NCI-H526 treated with DMSO at 0.1 percent for 48 hours (cell line): ENCODE measurements around the gene CPA5.

ENCODE experiments used
- DNase-seq: peaks from one replicate; lab custom pipeline; 2025; lab: John Stamatoyannopoulos, UW

Gene CPA5

DNA sequence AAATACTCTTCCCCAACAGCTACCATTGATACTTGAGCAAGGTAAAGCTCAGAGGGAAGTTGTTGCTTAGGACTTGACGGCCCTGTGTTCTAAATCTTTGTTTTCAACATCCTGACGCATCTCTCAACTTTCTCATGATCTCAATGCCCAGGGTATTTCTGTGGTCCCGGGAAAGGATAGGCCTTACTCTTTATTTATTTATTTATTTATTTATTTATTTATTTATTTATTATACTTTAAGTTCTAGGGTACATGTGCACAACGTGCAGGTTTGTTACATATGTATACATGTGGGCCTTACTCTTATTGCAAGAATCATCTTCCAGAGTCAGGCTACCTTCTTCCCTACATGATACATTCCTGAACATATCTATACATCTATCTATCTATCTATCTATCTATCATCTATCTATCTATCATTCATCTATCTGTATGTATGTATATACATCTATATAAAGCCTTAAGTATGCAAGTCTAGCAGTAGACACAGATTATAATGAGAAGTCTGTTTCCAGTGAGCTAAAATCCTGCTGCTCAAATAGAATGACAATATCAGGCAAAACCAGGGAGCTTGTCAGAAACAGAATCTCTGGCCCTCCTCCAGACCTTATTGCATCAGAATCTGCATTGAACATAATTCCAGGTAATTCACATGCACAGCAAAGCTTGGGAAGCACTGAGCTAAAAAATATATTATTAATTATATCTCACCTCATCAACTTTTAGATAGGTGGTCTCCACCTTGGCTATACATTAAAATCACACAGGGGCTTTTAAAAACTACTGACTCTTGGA lies 12.2 kb upstream of the CPA5 start:
- no peak for DNase-seq

DNA sequence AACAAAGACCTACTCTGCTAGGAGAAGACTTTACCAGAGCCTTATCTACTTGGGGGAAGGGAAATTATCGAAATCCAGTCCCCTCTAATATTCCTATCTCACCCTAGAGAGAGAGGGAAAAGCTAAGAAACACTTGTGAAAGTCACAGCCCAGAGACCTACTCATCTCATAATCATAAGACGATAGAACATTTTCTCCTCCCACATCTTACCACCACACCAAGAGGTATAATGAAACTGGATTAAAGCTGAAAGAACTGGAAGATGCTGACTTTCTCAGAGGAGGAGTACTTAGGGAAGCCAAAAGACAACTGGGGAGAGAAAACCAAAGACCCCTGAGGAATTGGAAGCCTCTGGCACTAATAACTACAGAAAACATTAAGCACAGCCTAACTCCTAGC lies 10.8 kb upstream of the CPA5 start:
- no peak for DNase-seq

DNA sequence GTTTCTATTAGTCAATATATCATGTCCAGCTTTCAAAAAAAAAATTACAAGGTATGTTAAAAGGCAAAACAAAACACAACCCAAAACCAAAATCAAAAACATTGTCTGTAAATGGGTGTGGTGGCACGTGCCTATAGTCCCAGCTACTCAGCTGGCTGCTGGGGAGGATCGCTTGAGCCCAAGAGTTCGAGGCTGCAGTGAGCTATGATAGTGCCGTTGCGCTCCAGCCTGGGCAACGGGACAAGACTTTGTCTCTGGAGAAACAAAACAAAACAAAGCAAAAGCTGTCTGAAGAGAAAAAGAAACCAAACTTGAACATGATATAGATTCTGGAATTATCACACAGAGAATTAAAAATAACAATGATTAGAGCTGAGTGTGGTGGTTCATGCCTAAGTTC lies 10.3 kb upstream of the CPA5 start:
- no peak for DNase-seq

DNA sequence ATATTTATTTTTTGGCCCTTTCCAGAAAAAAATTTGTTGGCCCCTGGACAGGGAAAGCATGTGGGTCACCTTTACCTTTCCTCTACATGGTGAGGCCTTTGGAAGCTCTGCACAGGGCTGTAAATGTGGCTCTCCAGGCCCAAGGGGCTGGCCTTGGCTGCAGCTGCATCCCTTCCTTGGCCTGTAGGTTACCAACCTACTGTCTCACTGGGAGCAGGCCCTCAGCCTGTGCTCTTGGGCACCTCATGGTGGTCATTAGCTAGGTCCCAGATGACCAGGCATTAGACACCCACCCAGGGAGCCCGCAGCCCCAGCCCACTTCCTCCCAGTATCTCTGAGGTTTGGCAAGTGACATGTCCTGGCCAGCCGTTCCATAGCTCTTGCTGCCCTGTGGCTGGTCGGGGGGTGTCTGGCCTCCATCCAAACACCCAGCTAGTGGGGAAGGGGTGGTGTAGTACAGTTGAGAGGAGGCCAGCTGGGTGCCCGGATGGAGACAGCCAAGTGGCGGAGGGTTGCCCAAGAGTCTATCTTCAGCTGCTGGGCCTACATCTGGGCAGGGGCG lies 7.1 kb upstream of the CPA5 start:
- no peak for DNase-seq

DNA sequence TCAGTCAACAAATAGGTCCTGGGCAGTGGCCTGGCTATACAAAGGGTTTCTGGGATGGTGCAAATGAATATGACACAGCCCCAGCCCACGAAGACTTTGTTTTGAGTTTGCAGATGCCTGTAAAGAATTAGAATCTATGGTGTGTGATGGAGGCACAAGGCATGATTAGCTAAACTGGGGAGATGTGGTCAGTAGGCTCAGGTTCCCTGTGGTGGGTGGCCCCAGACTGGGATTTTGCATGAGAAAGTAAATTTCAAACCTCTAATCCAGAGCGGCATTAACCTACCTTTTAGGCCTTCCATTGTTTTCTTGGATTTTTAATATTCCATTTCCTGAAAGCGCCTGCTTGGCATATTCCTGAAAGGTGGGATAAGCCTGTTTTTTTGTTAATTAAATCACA lies 6.4 kb upstream of the CPA5 start:
- DNase-seq: no peak

DNA sequence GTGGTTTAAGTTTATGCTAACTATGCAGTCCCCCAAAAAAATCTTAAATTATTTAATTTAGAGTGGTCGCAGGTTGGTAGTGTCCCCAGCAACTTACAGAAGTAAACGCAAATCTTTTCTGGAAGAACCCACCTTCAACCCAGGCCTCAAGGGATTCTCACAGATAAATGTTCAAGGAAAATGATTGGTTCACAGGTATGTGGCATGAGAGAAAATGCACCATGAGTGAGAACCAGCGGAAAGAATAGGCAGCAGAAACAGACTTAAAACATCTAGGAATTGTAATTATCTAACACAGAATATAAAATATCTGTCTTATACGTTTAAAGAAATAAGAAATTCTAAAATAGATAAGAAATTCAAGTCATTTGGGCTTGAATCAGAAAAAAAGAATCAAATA lies 2.7 kb upstream of the CPA5 start:
- no peak for DNase-seq

DNA sequence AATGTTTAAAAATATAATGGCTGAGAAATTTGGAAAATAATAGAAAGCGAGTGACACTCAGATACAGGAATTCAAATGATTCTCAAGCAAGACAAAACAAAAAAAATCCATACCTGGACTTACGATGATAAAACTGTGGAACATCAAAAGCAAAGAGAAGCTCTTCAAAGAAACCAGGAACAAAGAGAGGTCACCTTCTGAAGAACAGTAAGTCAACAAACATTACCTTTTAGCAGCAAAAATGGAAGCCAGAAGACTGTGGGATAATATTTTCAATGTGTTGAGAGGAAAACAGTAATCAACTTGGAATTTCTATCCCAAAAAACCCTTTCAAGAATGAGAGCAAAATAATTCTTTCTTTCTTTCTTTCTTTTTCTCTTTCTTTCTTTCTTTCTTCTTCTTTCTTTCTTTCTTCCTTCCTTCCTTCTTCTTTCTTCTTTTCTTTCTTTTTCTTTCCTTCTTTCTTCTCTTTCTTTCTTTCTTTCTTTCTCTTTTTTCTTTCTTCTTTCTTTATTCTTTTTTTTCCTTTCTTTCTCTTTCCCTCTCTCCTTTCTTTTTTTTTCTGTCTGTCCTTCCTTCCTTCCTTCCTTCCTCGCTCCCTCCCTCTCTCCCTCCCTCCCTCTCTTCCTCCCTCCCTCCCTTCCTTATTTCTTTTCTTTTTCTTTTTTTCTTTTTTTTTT lies 1.8 kb upstream of the CPA5 start:
- DNase-seq: no peak

DNA sequence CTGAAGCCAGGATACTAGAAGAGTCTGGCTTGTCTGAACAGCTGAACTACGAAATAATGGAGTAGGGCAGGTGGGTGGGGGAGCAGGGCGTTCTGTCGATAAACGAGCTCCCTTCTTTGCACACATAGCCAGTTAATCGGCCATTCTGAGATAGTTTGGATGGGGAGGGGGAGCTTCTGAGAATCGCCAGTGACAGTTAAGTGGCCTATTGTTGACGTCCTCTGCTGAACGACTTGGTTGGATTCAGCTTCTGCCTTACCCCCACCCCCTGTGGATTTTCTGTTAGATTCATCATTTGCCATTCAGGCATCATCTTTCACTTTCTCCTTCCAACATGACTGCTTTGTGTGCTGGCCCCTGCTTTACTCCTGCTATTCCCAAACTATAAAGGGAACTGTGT lies 520 bp downstream of the CPA5 start:
- no peak for DNase-seq

DNA sequence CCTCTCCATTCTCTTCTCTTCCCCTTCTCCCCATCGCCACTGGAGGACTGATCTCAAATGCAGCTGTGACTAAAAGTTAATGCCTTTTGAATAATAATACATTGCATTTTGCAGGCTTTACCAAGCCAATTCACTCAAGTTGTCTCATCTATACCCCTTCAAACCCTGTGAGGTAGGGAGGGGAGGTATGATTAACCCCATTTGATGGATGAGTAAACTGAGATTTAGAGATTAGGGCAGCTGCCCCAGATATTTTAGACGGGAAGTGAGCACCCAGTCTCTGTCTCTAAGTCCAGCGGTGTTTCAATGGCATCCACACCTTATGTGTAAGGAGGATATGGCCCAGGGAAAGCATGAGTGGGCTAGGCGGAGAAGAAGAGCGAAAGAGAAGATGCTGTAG lies 1.1 kb downstream of the CPA5 start:
- DNase-seq: no peak

DNA sequence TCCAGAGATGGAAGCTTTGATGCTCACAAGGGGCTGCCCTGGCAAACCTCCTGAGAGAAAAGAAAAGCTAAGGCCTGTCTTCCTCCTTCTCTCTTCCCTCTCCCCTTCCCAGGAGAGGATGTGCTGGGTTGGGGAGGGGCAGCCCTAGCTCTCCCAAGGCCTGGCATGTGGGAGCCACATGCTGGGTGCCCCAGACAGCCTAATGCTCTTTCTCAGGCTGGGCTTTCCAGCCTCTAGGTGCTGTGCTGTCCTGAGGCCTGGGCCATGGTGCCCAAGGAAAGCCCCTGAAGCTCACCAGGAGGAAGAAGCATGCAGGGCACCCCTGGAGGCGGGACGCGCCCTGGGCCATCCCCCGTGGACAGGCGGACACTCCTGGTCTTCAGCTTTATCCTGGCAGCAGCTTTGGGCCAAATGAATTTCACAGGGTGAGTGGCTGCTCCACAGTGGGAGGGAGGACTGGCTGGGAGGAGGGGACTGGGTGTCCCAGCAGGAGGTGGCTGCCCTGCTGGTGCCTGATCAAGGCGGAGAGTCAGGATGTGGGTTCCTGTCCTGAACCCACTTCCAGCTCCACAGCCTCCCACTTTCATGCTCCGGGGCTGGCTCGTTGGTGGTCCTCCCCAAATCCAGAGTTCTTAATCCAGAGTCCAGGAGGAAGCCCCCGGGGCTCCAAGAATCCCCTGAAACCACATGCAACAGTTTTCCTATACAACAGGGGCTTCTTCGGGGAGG lies 1.7 kb downstream of the CPA5 start:
- DNase-seq: no peak

DNA sequence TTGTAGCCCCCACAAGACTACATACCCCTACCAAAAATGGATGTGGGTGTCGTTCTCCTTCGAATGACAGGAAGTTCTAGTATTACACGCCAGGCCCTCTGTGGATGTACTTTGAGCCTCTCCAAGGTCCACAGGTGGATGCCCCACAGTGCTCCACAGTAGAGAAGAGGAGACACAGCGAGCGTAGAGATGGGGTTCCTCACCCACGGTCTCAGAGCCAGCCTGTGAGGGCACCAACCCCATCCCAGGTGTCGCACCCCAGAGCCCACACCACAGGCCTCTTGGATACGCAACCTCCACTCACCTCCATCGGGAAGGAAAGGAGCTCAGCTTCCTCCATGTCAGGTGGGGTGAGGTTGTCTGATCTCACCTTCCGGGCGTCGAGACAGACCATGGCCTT lies 2.3 kb downstream of the CPA5 start:
- no peak for DNase-seq

DNA sequence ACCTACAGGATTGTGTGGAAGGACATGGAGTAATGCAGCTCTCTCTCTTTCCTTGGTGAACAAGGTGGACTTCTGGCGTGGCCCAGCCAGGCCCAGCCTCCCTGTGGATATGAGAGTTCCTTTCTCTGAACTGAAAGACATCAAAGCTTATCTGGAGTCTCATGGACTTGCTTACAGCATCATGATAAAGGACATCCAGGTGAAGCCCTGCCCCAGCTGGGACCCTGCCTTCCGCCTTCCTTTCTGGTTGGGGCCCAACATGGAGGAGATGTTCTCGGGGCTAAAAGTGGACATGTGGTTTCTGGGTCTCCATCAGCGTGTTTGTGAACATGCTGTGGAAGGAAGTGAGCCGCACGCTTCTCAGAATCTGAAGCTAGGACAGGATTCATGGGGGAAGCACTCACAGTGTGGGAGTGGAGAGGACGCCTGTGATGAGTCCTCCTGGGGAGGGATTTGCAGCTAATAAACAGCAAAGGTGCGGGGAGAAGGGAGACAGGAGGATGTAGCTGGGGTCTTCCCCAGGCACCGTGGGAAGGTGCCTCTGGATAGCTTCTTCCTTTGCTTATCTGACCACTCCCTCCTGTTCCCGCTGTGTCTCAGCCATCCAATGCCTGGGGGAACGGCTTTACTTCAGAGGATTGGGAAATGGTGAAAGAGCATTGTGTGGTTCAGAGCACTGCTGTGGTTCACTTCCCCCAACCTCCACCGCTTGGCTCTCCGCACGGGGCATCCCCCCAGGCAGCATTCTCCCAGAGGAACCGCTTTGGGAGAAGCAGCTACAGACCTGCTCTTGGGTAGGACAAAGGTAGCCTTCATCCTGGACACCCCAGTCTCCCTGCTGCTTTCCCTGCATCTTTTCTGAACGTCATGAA lies 5.5 kb downstream of the CPA5 start:
- no peak for DNase-seq

DNA sequence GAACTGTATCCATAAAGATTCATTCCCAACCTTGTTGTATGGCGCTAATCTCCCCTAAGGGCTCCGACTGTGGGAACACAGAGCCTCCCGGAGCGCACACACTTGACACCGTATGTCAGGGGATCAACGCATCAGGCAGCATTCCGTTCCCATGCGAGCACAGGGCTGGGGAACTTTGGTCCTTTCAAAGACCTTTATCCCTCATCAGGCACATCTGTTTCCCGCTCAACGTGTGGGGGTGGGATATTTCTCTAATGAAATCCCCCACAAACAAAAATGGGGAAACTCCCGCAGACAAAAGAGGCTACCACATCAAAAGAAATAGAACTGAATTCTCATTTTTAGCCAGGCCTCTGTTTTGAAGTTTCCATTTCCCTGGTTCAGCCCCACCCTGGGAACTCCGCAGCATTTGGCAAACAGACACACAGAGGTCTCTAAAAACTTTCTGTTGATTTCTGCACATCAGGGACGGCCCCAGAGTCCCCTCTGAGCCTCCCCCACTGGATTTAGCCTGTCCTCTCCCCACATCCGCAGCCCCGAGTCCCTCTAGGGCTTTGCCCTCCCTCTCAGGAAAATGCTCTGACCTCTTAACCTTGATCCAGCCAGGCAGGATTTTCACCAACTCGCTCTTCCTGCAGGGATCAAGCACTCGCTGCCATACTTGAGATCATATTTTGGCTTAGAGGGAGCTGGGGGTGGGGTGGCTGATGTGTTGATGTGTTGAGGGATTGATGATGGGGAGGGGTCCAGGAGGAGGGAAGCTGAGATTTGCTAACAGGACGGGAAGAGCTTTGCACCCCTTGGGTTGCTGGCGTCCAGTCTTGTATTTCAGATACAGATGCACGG lies 6.6 kb downstream of the CPA5 start:
- DNase-seq: no peak

DNA sequence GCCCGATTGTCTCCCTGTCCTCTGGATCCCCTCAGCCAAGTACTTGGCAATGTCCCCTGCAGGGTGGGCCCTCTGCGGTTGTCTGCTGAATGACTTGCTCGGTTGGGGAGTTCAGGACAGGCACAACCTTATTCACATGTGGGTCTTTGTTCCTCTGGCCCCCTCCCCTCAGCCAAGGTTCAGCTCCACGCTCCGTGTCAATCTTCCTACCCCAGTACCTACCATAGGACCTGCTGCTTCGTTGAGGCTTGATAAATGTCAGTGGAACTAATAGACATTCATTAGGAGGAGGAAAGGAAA lies 7.1 kb downstream of the CPA5 start:
- DNase-seq: no peak

DNA sequence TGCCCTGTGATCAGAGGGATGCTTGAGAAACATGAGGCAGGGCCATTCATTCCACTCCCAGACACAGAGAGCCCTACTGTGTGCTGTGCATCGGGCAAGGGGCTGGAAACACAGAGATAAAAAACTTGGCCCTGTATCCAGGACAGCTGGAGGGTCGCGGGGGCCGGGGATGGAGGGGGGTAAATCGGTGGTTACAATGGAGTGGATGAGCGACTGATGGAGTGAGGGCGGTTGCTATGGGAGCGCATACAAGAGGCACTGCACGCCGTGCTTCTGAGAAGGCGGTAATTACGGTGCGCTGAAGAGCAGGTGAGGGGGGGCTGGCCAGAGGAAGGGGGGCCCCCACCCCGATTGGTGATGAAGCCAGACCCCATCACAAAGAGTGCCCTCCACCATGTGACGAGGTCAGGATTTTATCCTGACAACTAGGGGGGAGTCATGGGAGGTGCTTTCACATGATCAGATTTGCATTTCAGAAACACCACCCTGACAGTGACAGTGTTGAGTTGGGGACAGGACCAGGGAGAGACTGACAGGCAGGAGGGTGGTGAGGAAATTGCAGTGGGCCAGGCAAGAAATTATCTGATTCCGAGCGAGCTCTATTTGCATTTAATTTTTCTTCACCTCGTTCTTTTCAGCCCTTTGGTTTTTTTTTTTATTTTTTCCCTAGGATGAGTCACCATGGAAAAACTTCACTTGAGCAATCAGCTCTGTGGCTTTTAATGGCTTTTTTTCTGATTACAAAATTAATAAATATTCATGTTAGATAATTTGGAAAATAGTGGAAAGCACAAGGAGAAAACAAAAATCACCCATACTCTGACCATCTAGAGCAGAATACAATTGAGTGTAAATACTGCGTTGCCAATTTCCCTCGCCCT lies 7.8 kb downstream of the CPA5 start:
- no peak for DNase-seq

DNA sequence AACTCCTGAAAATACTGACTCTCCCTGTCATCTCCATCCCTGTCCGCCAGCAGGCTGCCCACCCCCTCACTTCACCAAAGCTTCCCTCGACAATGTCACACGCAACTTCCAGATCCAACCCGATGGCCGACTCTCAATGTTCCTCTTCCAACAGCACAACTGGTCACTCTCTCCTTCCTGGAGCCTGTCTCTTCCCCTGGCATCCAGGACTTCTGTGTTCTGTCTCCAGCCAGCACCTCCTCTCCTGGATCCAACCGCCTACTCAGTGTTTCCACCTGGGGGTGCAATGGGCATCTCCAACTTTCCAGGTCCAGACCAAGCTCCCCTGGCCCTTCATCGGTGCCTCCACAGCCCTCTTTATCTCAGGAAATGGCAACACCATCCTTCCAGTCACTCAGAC lies 8.6 kb downstream of the CPA5 start:
- DNase-seq: no peak

DNA sequence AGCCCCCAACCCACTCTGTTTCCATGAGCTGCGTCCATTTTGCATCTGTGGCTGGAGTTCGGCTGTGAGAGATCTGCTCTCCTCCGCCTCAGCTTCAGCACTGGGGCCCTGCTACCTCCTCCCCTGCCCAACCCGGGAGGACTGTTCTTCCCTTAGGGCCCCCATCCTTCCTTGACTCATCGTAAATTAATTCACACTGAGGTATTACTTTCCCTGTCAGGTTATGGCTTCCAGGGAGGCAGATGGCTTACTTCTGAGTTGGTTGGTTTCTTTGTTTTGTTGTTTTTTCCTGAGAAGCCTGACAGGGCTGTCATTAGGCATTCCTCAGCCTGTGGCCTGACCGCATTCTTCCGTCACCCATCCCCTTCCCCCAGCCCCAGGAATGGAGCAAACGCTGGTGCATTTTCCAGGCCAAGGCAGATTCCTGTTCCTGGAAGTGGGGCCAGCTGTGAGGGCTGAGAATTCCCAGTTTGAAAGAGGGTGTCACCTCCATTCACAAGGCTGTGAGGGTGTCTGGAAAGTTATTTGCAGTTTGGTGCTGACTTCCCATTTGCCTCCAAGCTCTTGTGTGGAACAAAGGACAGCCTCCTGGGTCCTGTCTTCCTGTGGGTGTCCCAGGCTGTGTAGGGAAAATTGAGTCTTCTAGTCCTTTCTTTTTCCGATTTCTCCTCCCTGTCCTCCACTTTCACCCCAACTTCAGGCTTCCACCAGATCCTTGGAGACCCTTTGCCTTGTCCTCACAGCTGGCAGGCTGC lies 11.7 kb downstream of the CPA5 start:
- DNase-seq: no peak

DNA sequence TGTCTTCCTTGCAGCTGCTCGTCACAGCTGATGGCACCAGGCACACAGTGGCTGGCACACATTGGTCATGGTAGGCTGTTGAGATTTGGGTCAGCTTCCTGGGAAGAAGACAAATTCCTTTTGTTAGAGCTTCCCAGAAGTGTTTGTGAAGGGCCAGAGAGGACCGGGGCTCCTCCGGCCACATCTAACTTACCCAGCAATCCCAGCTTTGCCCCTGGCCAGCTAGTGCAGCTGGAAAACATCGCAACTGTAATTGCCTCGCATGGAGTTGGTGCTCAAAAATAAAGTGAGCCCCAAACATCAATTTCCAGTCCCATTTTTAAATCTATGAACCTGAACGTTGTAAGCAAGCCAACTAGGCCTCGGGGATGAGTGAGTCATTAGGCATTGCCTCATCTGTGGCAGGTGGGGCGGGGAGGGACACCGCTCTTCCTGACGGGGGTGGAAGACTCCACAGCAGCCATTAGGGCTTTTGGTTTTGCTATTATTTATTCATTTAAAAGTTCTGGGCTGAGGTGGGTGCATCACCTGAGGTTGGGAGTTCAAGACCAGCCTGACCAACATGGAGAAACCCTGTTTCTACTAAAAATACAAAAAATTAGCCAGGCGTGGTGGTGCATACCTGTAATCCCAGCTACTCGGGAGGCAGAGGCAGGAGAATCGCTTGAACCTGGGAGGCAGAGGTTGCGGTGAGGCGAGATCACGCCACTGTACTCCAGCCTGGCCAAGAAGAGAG lies 12.4 kb downstream of the CPA5 start:
- DNase-seq: no peak

DNA sequence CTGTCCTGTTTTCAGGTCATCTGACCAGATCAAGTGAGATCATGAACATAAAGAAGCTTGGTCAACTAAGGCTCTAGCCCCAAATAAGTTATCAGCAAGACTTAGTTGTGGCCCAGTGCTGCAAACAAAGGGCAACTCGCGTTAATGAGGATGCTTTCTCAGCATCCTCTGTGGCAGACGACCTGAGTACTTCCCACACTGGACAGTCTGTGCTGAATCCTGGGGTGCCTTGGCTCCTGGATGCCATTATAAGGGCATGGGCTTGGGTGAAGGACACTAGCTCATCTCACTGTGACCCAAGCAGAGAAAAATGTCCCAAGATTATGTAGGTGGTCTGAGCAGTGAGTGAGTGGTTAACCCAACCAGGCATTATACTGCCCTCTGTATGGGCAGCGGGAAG lies 13.9 kb downstream of the CPA5 start:
- DNase-seq: no peak
